HG03103 (cell line): ENCODE results near the gene ZNF385C.

Source experiments
- ATAC-seq: cut with Tn5 transposase; IDR thresholded peaks from one replicate; pipeline ENCODE4 v1.9.1; 2021; ENCODE audit warnings: low read depth; ENCODE audit not compliant: unreplicated experiment

The ZNF385C gene

DNA sequence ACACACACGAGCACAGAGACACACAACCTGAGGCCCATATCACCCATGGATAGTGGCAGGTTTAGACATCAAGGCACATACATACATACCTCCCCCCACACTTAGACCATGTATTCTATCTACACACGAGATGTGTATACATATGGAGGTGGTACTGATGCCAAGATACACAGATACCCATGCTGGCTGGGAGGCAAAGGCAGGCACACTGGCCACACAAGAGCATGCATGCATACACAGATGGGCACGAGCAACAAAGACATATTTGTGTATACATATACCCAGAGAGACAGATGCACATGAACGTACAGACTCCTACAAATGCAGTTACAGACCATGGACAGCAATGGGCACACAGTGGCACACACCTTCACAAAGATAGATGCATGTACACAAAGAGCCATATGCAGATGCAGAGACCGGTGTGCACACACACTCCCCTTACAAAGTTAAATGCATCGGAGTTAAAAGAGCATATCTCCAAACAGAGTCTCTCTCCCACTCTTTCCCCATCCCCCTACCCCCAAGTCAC, 45.9 kb downstream of the ZNF385C start:
- no peak for ATAC-seq

GRCh38 chr17:42051645-42052044, 46.6 kb downstream of the ZNF385C start:
- ATAC-seq: no peak

GRCh38 chr17:42051013-42051400, 47.3 kb downstream of the ZNF385C start:
- ATAC-seq: no peak

DNA sequence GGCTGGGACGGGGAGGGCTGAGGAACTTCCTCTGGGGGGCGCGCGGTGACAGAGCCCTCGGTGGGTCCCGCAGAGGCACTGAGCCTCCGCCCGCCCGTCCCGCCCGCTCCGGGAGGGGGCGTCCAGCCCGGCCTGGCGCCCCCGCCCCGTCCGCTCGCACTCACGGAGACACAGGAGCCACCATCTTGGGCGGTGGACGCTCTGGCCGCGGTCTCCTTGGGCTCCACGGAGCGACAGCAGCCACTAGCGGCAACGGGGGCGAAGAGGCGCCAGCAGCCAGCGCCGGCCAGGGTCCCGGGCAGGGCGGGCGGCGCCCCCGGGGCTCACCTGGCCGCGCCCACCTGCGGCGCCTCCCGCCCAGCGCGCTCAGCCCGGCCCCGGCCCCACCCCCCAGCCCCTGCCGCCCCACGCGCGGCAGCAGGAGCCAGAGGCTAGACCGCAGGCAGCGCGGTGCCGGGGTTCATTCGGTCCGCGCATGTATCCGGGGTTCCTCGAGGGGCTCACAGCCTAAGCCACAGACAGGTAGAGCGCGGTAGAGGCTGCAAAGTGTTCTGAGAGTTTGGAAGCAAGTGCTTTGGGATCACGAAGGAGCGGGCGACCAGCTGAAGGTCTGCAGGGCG, 47.8 kb downstream of the ZNF385C start, which contains the start of gene C17orf113:
C17orf113 (minus strand) TSS at position 209 of the 620 bp plus-strand sequence. CDS start 7,225 bp downstream, outside the sequence.
- ATAC-seq: no peak

- ATAC-seq: no peak
Measured at GRCh38 chr17:42049834-42050392, 48.4 kb downstream of the ZNF385C start.

DNA sequence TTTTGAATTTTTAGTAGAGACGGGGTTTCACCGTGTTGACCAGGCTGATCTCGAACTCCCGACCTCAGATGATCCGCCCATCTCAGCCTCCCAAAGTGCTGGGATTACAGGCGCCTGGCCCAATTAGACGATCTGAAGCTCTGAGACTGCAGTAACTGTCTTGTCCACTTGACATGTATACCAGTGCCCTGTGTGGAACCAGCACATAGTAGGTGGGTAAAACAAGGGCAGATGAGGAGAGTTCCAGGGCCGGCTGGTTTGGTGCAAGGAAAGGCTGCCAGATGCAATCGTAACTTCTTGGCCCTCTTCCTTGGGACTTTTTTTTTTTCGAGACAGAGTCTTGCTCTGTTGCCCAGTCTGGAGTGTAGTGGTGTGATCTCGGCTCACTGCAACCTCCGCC, 50.9 kb downstream of the ZNF385C start:
- ATAC-seq: no peak

GRCh38 chr17:42045719-42046118, 52.6 kb downstream of the ZNF385C start:
- ATAC-seq: no peak

GRCh38 chr17:42042598-42043319, 55.5 kb downstream of the ZNF385C start:
- no peak for ATAC-seq

GRCh38 chr17:42041619-42042018, 56.7 kb downstream of the ZNF385C start:
- no peak for ATAC-seq

- no peak for ATAC-seq
Measured at GRCh38 chr17:42040818-42041217, 57.5 kb downstream of the ZNF385C start.

DNA sequence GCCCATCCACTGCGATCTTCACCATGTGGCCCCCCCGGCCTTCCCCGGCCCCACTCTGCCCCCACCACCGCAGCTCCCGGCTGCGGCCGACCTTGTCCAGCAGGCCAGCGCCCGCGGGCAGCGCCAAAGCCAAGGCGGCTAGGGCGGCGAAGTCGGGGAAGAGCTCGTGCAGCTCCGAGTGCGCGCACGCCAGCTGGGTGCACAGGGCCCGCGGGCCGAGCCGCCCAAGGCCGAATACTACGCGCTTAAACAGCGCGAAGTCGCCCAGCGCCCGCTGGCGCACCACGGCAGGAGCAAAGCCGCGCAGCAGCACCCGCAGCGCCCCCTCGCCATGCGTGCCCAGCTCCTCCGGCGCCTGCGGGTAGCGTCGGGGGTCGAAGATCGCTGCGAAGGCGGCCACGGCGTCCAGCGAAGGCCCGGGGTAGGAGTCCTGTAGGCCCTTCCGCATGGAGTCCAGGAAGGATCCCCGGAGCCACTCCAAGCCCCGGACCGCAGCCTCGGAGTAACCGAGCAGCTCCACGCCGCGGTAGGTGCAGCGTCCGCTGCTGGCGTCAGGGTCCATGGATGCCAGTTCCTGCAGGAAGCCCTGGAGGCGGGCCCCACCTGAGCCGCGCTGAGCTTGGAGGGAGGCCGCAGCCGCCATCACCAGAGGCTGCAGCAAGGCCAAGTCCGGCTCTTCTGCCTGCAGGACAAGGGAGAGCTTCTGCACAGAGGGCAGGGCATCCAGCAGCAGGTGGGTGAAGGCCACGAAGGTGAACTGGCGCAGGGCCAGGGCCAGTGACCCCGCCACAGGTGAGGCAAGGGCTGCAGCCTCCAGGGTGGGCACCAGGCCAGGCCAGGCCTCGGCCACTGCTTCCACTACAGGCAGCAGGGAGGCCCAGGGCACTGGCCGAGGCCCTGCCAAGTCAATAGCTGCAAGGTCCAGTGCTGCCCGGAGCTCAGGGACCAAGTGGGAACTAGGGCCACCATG, 58.2 kb downstream of the ZNF385C start:
- no peak for ATAC-seq

DNA sequence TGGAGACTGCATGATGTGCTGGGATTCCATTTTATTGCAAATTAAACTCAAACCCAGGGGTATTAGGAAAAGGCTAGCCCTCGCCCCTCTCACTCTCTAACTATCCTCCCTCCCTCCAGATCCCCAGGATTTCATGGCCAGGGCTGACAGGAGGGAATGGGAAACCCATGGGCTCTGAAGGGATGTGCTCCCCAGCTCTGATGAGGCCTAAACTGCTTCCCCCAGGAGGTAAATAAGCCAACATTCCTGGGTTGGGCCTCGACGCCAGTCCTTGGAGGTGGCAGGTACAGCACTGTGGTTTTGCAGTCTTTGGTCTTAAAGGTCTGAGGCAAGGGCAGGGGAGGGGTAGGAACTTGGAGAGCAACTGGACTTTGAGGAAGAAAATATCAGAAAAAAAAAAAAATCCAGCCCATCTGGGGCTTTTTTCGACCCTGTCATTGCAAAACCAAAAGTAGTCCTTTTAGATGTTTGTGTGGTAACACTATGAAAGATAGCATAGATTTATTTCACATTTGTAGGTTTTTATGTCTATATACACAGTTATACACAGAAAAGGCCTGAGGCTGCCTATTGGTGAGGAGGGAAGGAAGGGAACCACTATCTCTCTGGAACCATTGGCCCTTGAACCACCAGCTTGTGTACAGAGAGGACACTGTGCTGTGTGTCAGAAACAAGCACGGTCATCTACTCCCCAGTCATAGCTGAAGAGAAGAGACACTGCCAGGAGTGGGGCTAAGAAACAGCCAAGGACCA, 59.9 kb downstream of the ZNF385C start:
- ATAC-seq: no peak

- ATAC-seq: no peak
Measured at GRCh38 chr17:42034059-42034458, 64.2 kb downstream of the ZNF385C start.

DNA sequence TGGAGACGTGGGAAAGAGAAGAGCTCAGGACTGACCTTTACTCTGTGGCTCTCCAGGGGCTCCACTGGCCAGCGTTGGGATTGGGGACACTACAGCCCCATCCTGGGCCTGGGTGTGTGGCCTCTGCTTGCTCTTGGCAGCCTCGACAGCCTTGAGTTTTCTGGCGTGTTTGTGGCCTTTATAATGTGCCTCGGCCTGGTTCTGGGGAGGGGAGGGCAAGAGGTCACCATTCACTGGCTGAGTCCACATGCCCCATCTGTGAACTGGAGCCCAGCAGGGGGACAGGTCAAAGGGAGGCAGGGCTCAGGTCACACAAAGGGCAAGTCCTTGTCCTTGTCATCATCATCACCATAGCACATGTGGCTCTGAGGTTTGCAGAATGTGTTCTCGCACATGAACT, 66.7 kb downstream of the ZNF385C start:
- no peak for ATAC-seq

- ATAC-seq: no peak
Measured at GRCh38 chr17:42028791-42029127, 69.5 kb downstream of the ZNF385C start.

DNA sequence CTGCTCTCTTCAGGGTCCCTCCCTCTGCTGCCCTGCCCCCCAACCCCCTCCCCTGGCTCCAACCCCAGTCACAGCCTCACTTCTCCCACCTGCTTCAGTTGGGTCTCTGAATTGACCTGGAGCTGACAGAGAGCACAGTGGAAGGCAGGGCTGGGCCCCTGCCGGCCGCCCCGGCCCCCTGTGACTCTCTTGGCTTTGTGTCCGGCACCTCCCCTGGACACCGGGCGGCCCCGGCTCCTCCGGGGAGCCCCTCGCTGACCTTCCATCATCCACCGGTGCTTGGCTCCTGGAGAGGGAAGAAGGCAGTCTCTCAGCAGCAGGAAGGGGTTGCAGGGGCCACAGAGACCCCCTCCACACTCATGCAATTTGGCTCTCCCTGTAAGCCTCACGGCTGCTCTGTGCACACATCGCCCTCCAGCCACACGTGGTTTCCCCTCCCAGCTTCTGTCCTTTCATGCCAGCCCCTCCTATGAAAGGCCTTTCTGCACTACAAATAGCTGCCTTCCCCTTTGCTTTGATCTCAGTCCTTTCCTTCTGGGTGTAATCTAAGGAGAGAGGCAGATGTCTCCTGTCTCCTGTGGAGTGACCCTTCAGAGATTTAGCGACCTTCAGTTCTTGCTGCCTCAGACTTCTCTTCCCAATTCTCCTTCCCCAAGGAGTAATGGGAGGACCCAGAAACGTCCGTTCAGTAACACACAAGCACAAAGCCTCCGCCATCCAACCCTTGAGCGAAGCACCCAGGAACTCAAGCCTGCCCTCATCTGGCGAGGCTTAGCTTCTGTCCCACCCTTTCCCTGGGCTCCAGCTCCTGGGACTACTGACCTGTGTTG, 70.1 kb downstream of the ZNF385C start:
- ATAC-seq: no peak

DNA sequence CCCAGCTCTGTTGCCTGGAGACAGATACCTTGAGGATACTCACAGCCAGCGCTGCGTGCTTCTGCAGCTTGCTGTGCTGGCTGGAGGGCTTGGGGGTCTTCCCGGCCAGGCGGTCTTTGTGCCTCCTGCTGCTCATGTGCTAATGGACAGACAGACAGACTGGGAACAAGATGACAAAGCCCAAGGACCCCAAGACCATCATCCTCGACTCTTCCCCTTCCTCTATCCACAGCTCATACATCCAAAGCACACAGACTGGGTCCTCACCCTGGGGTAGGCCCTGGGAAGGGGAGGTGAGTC, 70.7 kb downstream of the ZNF385C start:
- no peak for ATAC-seq

DNA sequence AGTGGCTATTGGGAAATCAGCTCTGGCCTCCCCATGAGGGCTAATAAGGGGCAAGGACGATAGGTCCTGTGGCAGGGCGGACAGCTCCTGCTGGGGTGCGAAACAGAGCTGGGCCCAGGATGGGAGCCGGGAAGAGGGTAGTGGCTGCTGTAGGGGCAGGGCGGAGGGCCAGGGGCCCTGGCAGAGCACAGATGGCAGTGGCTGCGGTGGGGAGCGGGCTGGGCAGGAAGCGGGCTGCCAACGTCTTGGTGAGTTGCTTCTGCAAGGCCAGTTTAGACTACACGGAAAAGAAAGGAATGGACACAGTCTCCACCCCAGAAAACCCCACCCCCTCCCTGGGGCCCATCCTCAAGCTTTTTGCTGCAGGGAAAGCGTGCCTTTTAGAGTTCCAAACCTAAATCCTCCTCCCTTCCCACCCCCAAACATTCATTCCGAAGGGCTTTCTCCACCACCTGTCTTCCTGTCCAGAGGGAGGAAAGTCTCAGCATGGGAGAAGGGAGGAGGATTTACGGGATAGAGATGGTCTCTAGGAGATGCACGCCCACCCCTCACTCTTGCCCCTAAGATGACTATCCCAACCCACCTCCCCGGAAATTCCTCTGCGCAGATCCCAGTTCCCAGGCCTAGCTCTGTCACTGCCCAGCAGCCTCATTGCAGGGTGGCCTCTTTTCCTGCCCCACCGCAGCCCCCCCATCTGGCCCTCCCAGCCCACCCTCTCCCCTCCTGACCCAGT, 71.2 kb downstream of the ZNF385C start:
- no peak for ATAC-seq

GRCh38 chr17:42025936-42026335, 72.3 kb downstream of the ZNF385C start:
- ATAC-seq: no peak
